Mucosa of gallbladder (tissue), 1 donor: ENCODE results near the gene JMY. TPM values are rescaled to one million over a fixed set of nuclear protein-coding genes. Genes with fewer than 3 reads are reported as not detected.

Experiments
- DNase-seq: peaks from one replicate; pipeline ENCODE4 v3.0.0-alpha.2; 2020; ENCODE audit warnings: low spot score
- total RNA-seq: library from RNA; stranded (reverse); gene quantifications from one replicate; pipeline ENCODE4 v1.2.1, GENCODE V29; 2021
- donor health status: DM: no; HTN: no; CAD: no.

The JMY gene
- 15.8 TPM for total RNA-seq

GRCh38 chr5:79235634-79236361, at the start of gene JMY:
TSS of gene JMY (plus strand) at chr5:79236131. CDS start at chr5:79236651, 520 bp downstream.
- peak; percentile 90 for DNase-seq

- DNase-seq: no peak
These were observed 49.5 kb upstream of the JMY start for GRCh38 chr5:79186455-79186854.

- DNase-seq: no peak
These were observed 46.3 kb upstream of the JMY start for GRCh38 chr5:79189439-79190234.

GRCh38 chr5:79190235-79190529, 45.7 kb upstream of the JMY start:
- no peak for DNase-seq

GRCh38 chr5:79191457-79191856, 44.5 kb upstream of the JMY start:
- no peak for DNase-seq

GRCh38 chr5:79193643-79194042, 42.3 kb upstream of the JMY start:
- peak; percentile 25 for DNase-seq

- no peak for DNase-seq
These were observed 35.3 kb upstream of the JMY start for GRCh38 chr5:79200573-79201183.

- no peak for DNase-seq
These were observed 34.7 kb upstream of the JMY start for GRCh38 chr5:79201206-79201605.

- no peak for DNase-seq
These were observed 33.9 kb upstream of the JMY start for GRCh38 chr5:79202076-79202475.

- no peak for DNase-seq
These were observed 30.0 kb upstream of the JMY start for GRCh38 chr5:79205965-79206364.

GRCh38 chr5:79206541-79206940, 29.4 kb upstream of the JMY start:
- no peak for DNase-seq

- no peak for DNase-seq
These were observed 26.4 kb upstream of the JMY start for GRCh38 chr5:79209505-79209904.

- DNase-seq: no peak
These were observed 11.5 kb upstream of the JMY start for GRCh38 chr5:79224286-79224984.

GRCh38 chr5:79225026-79225425, 10.9 kb upstream of the JMY start:
- no peak for DNase-seq

- DNase-seq: no peak
These were observed 10.5 kb upstream of the JMY start for GRCh38 chr5:79225441-79225840.

GRCh38 chr5:79227484-79228025, 8.4 kb upstream of the JMY start:
- DNase-seq: no peak

GRCh38 chr5:79229357-79230174, 6.4 kb upstream of the JMY start:
- no peak for DNase-seq

- DNase-seq: no peak
These were observed 684 bp upstream of the JMY start for GRCh38 chr5:79235261-79235633.

- DNase-seq: no peak
These were observed 535 bp downstream of the JMY start for GRCh38 chr5:79236362-79236969.

- DNase-seq: peak; percentile 24
These were observed 1.2 kb downstream of the JMY start for GRCh38 chr5:79236970-79237739.
